Activated naive CD8-positive, alpha-beta T cell treated with anti-CD3 and anti-CD28 coated beads, Interleukin-2, amount 50 U/mL, for 16 hours (primary cell): ENCODE measurements around the gene GJD4.

Experiments
- DNase-seq: peaks from one replicate; pipeline ENCODE4 v3.0.0-alpha.2; 2020; ENCODE audit warnings: low read depth, low spot score

GJD4 gene

DNA sequence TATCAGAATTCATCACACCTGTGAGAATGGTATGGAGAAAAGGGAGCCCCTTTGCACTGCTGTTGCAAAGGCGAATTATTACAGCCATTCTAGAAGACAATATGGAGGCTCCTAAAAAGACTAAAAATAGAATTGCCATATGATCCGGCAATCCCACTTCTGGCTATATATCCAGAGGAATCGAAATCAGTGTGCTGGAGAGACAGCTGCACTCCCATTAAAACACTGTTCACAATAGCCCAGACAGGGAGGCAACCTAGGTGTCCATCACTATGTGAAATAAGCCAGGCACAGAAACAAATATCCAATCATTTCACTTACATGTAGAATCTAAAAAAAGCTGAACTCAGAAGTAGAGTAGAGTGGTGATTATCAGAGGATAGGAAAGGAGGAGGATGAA, 26.0 kb upstream of the GJD4 start:
- DNase-seq, result no peak

GRCh38 chr10:35579726-35580422, 25.3 kb upstream of the GJD4 start:
- no peak for DNase-seq

- no peak for DNase-seq
Measured at GRCh38 chr10:35580423-35580770, 24.7 kb upstream of the GJD4 start.

GRCh38 chr10:35581655-35582054, 23.5 kb upstream of the GJD4 start:
- no peak for DNase-seq

DNA sequence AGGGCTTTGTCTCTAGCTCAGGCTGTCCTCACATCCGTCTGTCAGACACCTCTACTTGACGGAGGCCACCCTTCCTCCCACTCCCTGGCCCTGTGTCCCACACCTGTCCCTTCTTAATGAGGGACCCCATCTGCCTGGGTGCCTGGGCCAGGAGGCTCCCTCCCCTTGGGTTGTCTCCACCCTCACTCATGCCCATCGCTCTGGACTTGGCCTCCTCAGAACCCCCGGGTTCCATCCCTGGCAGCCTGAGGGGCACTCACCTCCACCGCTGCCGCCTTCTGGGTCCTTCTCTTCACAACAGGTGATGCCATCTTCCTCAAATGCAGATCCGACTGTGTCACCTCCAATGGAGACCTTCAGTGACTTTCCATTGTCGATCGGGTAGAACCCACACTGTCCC, 20.2 kb upstream of the GJD4 start:
- no peak for DNase-seq

GRCh38 chr10:35585356-35585755, 19.8 kb upstream of the GJD4 start:
- no peak for DNase-seq

GRCh38 chr10:35585903-35586535, 19.1 kb upstream of the GJD4 start:
- no peak for DNase-seq

DNA sequence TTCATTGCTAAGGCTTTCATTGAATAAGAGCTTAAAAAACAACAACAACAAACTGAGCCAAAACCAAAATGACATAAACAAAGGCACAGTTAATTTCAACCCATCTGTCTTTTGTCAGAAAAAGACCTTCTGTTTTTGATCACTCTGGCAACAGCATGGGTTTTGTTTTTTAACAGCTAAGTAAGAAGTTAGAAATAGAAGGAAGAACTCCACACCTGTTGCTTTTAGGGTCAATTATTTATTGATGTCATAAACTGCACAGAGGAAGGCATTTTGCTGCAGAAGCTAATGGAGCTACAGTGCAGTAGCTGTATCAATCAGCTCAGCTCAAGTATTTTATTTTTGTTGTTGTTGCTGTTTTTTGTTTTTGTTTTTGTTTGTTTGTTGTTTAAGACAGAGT, 16.3 kb upstream of the GJD4 start:
- no peak for DNase-seq

GRCh38 chr10:35592441-35592840, 12.7 kb upstream of the GJD4 start:
- DNase-seq, result no peak

DNA sequence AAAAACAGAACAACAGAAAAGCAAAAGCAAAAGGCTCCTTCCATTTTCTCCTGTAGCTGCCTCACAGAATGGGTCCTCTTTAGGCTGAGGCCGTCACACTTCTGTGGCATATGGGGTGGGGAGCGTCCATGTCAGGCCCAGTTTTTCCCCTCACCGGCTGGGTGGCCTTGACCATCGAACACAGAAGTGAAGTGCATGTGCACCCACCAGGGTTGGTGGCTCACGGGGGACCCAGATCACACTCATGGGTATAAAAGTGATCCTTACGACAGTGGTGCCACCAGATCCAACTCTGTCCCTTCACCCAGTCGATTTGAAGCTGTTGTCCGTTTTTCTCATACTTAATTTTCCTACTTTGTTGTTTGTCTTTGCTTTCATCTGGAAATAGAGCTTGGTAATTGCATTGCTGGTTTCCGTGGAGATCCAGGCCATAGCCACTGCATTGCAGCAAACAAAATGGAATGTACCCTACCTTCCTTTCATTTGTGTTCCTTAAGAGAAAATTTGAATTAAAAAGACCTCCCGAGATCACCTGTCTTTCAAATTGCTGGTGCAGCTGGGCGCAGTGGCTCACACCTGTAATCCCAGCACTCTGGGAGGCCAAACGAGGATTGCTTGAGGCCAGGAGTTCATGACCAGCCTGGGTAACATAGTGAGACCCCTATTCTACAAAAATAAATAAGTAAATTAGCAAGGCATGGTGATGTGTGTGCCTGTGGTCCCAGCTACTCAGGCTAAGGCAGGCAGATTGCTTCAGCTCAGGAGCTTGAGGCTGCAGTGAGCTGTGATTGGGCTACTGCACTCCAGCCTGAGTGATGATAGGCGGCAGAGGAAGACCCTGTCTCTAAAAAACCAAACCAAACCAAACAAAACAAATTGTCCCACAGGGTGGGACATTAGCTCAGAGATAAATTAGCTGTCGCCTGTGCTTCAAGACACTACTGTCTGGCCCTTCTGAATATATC, 10.7 kb upstream of the GJD4 start:
- DNase-seq, result no peak

DNA sequence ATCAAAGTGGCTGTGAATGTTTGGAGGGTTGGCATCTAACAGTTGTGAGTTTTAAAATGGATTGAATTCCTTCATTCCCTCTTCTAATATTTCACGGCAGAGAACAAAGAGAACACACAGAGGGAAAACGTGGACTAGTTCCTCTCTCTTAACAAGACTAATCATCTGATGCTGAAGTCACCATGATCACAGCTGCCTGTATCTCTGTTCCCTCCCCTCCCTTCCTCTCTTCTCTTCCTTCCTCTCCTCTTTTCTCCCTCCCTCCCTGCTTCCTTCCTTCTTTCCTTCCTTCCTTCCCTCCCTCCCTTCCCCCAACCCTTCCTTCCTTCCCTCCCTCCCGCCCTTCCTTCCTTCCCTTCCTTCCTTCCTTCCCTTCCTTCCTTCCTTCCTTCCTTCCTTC, 10.0 kb upstream of the GJD4 start:
- DNase-seq, result no peak

- DNase-seq, result no peak
Measured at GRCh38 chr10:35598379-35598778, 6.8 kb upstream of the GJD4 start.

GRCh38 chr10:35600193-35600592, 4.9 kb upstream of the GJD4 start:
- no peak for DNase-seq

GRCh38 chr10:35606430-35606829, 1.3 kb downstream of the GJD4 start:
- no peak for DNase-seq

GRCh38 chr10:35607475-35608327, 2.6 kb downstream of the GJD4 start:
- DNase-seq, result no peak

DNA sequence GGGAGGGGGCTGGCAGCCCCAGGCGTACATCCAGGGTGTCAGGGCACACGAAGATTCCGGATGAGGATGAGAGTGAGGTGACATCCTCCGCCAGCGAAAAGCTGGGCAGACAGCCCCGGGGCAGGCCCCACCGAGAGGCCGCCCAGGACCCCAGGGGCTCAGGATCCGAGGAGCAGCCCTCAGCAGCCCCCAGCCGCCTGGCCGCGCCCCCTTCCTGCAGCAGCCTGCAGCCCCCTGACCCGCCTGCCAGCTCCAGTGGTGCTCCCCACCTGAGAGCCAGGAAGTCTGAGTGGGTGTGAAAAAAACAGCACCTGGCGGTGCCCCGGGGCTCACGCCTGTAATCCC, 3.2 kb downstream of the GJD4 start:
- DNase-seq, result no peak

DNA sequence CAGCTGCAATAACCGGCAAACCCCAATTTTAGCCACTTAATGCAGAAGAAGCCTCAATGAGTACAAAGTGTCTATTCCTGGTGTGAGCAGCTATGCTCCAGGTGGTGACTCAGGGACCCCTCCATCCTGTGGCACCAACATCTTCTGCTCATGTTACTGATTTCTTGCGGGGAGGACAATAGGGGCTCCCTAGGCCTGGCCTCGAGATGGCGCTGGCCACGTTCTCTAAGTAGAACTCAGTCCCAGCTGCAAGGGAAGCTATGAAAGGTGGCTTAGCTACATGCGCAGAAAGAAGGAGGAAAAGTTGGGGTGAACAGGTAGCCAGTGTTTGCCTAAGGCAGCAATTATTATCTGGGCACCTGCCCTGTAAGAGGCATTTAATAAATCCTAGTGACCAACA, 6.6 kb downstream of the GJD4 start:
- no peak for DNase-seq

DNA sequence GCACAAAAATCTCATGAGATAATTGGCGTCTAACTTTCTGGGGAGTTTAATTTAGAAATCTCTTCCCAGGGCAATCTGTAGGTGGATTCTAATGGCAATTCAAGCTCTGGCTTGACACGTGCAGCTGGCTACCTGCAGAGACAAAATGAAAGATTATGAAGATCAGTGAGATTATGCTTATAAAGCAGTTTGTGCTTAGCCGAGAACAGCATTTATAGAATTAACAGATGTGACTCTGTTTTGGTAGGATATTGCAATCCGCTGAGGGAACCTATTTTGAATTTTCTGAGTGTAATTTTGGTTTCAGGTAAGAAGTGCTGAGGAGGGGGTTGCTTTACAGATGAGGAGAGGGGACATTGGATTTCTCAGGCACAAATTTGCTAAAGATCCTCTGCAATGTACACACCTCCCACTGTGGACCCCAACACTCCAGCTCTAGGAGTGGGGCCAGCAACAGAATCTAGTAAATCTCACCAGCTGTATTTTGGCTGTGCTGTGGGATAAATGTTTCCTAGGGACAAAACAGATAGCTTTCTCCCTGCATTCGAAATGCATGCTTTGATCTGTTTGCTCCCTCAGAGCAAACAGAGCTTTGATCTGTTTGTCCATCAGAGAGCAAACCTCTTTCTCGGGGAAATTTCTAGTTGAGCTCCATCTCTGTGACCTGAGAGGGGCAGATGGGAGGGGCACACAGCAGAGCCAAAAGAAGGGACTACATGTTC, 7.4 kb downstream of the GJD4 start:
- DNase-seq, result no peak

DNA sequence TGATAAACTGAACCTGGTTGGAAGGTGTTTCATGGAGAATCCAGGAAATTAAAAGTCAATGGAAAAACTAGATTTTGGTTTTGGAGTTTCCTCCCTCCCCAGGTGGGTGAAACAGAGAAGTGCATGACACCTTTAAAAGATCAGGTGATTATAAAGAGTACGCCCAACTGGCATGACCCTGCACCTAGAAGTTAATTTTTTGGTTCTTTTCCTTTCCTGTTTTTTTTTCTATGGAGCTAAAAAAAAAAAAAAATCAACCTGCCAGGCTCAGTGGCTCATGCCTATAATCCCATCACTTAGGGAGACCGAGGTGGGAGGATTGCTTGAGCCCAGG, 7.9 kb downstream of the GJD4 start:
- DNase-seq, result no peak

- no peak for DNase-seq
Measured at GRCh38 chr10:35613597-35614226, 8.6 kb downstream of the GJD4 start.

DNA sequence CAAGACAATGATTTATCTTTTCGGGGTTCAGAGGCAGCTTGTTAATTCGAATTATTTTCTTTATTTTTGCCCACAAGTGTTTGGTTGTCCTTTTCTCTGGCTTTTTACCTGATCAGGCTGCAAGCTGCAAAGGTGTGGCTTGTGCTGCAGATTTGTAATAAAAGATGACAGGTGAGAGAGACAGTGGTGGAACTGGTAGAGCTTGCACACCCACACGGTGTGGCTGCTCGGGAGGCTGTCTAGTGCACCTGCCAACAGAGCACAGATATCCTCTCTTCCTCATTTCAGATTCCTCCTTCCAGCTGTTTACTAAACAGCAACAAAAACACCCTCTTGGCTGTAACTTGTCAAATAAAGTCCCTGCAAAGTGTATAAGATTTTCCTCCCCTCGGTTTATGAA, 9.2 kb downstream of the GJD4 start:
- no peak for DNase-seq
